ENCODE data around the gene PRSS50.

GRCh38 chr3:46719044-46719565, 1.4 kb upstream of the PRSS50 start:
- TF ChIP-seq CTCF (IDR thresholded peaks at IDR 0.05) (no peak), POLR2A (IDR thresholded peaks at IDR 0.05) (no peak)
